ENCODE data around the gene ERC1.

Gene ERC1

DNA sequence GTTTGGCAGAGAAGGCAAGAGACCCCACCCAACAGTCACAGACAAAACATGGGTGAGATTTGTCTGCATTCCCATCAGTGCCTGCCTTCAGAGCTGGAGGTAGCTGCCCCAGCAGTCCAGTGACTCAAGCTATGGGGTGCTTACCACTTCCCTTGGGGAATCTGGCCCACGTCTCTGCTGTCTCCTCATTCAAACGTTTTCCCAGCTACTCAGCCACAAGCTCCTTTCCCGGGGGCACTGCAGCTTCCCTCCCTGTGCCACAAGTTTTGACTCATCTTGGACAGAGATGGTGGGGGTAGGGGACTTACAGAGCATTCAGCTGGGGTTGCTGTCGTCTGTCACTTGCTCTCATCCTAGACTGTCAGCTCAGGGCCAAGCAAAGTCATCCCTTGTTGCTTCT lies 536.8 kb downstream of the ERC1 start:
- peak; percentile 91 for DNase-seq

DNA sequence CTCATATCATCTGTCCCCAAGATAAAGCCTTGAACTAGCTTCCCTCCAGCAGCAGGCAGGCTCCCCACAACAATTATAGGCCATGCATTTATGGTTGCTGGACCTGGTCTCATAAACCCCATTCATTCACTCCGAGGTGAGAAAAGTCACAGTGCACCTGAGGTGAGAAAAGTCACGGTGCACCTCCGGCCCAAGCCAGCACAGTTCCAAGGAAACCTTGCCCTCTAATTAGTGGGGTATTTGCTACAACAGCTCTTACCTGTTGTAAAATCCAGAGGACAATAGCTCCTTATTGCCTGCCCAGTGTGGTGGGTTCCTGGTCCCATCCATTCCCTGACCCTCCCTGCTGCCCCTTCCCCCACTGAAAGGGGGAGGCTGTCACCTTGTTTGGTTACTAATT lies 537.8 kb downstream of the ERC1 start:
- peak; percentile 51 for DNase-seq

DNA sequence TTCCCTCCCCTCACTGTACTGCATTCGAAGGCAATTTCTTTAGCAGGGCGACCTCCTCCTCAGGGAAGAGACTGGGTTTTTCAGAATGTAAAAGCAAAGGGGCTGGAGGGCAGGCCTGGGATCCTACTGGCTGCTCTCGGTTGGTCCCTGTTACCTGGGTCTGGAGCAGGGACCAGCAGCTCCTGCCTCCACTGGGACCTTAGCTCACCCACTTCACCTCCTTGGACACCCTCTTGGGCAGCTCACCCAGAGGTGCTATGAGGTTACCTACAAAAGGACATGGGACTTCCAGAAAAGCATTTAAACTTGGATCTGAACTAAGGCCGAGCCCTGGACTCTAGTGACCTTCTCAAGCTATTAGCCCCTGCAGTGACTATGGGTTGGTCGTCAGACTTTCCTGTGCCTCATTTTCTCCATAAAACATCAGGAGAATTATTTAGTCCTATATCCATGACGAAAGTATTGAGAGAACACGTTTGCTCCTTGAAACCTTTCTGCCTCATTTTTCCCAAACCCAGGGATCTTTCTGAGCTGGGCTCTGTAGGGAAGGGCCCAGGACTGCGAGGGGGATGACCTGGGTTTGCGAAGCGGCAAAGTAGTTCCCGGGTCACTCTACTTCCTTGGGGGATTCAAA lies 538.3 kb downstream of the ERC1 start:
- peak; percentile 57 for DNase-seq

DNA sequence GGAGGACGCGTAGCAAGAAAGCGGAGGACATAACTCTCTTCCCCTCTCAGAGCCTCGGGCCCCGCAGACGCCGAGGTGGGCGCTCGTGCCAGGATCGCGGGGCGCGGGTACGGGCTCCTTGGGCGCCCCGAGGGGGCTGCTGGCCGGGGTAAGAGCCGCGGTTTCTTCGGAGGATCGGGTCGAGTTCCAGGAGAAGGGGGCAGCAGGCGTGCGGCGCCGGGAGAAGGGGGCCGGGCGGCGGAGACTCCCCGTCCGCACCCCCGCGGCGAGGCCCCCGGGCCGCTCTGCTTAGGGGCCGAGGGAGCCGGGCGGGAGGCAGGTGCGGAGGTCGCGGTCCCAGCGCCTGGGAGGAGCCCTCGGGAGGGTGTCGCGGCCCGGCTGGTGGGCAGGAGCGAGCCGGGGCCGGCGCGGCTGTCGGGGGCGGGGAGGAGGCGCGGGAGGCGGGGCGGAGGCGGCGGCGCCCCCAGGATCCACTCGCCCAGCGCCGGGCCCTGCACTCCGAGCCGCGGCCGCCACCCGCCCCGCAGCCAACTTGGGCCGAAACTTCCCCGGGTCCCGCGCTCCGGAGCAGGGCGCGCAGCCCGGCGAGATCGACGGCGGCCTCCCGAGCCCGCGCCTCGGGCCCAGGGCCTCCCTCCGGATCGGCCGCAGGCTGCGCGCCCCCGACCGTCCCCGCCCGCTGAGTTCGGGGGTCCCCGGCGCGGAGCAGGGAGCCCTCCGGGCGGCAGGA lies 539.0 kb downstream of the ERC1 start:
- DNase-seq: peak; percentile 74

DNA sequence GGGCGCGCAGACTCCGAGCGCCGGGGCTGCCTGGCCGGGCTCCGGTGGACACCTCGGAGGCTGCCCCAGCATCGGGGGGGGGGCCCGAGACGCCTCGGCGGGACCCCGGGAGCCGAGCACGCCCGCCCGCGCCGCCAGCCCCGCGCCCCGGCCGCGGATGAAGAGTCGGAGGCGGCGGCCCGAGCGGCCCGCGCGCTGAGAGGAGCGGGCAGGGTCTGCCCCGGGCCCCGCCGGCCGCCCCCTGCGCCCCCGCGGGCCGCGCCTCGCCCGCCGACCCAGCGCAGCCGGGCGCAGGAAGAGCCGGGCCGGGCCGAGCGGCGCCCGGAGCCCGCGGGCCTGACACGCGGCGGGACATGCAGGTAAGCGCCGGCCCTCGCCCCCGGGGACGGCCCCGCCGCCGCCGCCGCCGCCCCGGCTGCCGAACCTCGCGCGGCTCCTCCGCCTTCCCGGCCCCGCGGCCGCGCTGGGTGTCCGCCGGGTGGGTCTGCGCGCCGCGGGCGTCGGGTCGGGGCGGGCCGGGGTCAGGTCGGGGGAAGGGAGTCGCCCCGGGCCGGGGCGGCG lies 539.6 kb downstream of the ERC1 start:
- peak; percentile 56 for DNase-seq

DNA sequence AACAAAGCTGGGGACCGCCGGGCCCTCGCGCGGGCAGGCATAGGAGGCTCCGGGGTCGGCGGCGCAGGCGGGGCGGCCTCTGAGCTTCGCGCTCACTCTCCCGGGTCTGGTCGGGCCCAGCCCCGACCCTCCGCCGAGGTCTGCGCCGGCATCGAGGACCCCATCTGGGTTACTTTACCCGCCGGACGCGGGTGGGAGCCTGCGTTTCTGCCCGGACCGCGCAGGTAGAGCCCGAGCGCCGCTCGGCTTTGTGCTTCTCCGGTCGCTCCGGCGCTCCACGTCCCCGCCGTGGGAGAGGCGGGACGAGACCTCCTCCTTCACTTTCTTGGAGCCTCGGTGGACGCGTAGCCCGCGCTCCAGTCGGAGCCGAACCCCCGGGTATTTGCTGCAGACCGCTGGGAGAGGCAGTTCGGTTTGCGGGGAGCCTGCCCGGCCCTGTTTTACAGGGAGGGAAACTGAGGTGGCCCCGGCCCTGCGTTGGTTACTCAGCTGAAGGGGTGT lies 540.2 kb downstream of the ERC1 start:
- peak; percentile 69 for DNase-seq

DNA sequence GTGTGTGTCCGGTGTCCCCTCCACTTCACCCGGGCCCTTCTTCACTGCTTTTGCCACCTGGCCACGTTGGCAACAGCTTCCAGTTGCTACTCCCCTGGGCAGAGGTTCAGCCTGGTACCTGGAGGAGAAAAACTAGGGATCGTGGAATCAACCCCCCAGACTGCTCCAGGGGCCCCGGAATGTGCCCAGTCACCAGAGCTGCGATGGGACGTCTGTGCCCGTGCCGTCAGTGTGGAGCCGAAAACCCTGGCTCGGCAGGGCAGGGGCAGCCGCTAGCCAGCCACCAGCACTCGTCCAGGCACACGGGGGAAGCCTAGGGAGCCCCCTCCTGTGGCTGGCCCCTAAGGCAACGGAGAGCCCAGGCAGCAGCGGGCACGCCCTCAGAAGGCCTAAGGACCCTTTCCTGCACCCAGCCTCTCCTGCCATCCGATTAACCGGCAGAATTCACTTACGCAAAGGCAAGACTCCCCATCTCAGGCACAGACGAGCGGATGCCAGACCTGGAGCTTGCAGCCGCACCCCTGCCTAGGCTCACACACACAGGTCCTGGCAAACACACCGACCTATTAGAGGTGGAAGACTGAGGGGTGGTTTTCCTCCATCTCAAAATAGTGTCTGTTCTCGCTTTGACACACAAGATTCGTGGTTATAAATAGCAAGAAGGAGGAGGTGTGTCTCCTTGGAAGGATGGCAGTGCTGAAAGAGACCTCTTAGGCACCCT lies 540.8 kb downstream of the ERC1 start:
- peak; percentile 52 for DNase-seq

DNA sequence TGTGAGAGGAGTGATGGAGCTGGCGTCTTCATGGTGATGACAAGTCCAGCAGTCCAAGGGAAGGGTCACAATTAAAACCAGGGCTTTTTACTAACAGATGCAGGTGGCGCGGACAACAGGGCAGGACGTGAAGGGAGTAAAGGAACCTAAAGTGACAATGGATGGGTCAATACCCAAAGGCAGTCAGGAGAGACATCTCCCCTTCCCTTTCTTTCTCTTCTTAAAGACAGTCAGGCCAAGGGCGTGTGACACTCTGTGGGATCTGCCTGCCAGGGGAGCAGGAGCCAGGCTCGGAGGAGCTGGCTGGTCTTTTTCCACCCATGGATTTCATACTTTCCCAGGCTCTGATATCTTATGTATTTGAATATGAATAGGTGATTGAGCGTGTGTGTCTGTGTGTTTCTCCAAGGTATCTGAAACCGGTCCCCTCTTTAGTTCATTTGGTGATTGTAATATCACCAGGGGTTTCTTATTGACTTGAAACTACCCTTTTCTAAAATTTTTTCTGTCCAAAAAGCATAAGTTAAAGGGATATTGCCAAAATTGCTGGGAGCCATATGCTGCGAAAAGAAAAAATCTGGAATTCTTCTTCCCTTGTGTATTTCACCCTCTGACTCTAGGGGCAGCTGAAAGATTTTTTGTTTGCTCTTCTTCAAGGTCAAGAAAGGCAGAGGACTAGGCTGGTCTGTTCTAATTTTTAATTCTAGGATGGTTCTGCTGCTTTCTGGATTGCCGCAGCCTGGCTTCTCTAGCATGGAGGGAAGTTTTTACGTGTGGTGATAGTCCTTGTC lies 541.5 kb downstream of the ERC1 start:
- DNase-seq: peak; percentile 51

DNA sequence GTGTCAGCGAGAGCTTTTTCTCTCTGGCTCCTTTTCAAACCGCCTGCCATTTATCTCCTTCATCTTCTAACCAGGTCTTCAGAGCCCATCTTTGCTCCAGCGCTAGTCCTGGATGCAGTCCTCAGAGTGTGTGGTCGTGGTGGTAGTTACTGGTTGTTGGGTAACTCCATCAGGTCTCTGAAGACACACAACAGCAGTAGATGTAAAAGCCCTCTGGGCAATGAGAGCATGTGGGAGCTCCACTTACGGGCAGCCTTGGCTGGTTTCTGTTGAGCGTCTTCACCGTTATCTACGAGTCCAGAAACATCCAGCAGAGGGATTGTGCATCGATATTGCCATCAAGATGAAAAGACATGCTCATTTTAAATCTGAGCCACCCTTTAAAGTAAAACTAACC lies 542.2 kb downstream of the ERC1 start:
- DNase-seq: peak; percentile 62

DNA sequence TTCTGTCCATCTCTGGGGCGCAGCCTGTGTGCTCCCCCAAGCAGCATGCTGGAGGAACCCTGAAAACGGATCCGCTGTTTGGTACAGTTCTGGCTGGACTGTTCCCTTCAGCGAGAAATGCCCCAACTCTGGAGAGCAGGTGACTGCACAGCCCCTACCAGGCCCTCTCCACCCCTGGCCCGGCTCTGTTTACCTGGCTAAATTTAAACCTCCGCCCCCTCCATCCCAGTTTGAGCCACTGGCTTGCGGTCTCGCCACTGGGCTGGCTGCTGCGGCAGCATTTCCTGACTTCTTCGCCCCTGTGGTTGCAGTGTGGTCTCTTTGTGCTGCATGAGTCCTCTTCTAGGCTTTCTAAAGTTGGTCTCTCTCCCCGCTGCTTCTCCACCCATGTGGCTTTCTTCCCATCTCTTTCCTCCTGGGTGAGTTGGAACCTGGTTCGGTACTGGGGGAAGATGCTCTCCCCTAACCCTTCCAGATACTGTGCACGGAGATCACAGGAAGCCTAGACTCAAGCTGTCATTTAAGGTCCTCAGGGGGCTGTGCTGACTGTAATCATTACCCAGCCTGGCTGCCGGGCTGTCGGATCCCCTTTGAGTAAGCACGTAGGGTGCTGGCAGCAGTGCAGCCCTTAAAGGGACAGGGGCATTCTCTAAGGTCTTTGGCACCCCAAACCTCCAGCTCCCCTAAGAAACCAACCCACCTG lies 542.7 kb downstream of the ERC1 start:
- peak; percentile 53 for DNase-seq

DNA sequence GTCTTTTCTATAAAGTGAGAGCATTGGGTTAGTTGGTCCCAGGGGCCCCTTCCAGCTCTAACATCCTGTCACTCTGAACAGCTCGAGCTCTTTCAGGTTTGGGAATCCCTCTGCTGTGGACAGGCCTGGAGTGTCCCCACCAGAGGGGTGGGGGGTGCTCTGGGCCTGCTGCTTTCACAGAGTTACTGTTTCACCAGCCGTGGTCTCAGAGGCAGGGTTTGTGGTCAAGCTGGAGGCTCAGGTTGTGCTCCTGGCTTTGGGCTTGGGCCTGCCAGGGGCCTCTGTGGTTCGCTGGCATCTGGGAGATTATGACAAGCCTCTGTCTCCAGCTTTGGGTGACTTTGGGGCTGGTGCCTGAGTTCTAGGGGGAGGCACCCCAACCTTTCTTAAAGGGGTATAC lies 543.7 kb downstream of the ERC1 start:
- peak; percentile 56 for DNase-seq

DNA sequence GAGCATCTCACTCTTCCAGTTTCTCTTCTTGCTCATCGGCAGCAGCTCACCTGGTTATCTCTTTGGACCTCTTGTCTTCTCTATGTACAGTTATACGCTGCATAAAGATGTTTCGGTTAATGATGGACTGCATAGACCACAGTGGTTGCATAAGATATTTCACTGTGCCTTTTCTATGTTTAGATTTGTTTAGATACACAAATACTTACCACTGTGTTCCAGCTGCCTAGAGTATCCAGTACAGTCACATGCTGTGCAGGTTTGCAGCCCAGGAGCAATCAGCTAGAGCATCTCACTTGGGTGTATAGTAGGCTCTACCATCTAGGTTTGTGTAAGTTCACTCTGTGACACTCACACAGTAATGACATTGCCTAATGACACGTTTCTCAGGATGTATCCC lies 545.8 kb downstream of the ERC1 start:
- no peak for DNase-seq

DNA sequence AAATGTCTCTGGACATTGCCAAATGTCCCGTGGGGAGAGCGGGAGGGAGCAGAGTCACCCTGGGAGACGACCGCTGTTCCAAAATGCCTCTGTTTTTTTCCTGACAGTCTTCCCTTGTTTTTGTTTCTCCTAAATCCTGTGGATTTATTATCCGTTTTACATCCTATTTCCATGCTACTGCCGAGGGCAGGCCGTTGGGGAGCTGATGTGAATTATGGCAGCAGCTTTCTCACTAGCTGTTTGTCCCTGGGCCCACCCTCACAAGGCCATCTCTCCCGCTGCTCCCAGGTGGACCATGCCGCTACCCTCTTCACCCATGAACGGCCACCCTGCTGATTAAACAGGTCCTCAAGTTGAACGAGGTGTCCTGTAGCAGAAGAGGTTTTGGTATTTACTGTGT lies 548.1 kb downstream of the ERC1 start:
- DNase-seq: no peak

DNA sequence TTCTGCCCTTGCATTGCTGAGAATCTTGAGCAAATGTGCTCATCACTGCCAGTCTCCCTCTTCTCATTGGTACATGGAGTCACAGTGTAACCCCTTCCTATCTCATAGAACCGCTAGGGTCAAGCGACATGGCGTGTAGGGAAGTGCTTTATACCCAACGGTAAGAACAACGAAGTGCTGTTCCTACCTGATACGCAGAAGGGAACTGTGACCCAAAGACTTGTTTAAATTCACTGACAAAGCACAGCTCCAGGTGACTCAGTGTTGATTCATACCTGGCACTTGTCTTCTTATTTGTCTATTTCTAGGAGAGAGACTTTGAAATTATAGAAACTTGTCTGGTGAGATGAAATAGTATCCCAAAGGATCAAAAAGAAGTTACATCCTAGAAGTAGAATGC lies 549.7 kb downstream of the ERC1 start:
- DNase-seq: peak; percentile 50

DNA sequence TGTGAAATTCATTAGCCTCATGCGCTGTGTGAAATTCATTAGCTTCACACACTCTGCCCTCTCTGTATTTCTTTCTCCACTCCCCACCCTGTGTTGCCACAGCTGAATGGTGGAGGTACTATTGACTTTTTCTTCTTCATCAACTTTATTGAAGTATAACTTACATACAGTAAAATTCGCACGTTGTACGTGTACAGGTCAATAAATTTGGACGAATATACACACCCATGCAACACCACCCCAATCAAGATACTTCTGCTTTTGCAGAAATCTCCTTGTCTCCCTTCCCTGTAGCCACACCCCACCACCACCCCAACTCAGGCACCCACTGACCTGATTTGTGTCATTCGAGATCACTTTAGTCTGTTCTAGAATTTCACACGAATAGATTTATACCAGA lies 551.6 kb downstream of the ERC1 start:
- no peak for DNase-seq

DNA sequence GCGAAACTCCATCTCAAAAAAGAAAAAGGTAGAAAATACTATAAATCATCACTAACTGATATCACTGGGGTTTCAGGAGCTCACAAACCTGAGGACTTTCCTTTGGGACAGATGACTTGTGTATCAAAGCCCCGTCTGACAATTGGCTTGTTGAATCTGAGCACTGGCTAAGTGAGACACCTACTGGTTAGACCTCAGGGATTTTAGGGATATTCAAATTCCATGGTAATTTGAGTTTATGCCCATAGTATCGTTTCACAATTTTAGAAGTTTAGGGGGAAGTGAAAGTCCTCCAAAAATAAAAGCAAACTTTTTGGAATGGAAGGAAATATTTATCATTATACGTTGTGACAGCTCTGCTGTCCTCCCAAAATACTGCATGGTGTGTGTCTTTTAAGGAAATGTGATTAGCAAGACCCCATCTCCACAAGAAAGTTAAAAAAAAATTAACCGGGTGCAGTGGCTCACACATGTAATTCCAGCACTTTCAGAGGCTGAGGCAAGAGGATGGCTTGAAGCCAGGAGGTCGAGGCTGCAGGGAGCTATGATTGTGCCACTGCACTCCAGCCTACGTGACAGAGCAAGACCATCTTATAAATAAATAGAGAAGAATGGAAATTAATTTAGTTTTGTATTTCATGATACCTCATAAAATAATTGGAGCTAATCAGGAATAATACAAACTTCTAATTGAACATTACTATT lies 554.1 kb downstream of the ERC1 start:
- DNase-seq: no peak

Data from islet precursor cell (in vitro differentiated cells).